ENCODE measurements around the gene TROAP.
"Not testable (repeated sequence)": the region's sequence is repeated elsewhere in the genome, so short reads cannot be mapped to it uniquely, and the experiment has no call there.

Gene TROAP

GRCh38 chr12:49369411-49370145 is 46.5 kb downstream of the TROAP start:
- DNase-seq: peak; percentile 62

- DNase-seq: no peak
These were observed 47.5 kb downstream of the TROAP start for GRCh38 chr12:49370539-49370938.

- DNase-seq: no peak
These were observed 52.4 kb downstream of the TROAP start for GRCh38 chr12:49375406-49375805.

- no peak for DNase-seq
These were observed 54.3 kb downstream of the TROAP start for GRCh38 chr12:49377386-49377785.

GRCh38 chr12:49380184-49380583 is 57.1 kb downstream of the TROAP start:
- not testable (repeated sequence) for DNase-seq

Data from inflammatory macrophage treated with lipopolysaccharide for 4 hours (primary cell).